Neuronal stem cell (in vitro differentiated cells): Measurements from ENCODE around the gene ENTPD6.
A peak's percentile ranks its signal among the peaks of the same experiment; 100 is the strongest.

Source experiments
- DNase-seq: peaks from one replicate; pipeline ENCODE4 v3.0.0-alpha.2; 2013; ENCODE audit warnings: low spot score
- H2AFZ ChIP-seq: one replicate; pipeline ENCODE4 v1.6.1; 2013; ENCODE audit warnings: mild to moderate bottlenecking, low read length, inconsistent platforms
- H2AK5ac ChIP-seq: 2 replicates; pipeline ENCODE4 v1.6.1; 2013; ENCODE audit warnings: low read depth, mild to moderate bottlenecking, inconsistent platforms, low read length, moderate library complexity, mixed read lengths
- H2BK120ac ChIP-seq: 2 replicates; pipeline ENCODE4 v1.6.1; 2013; ENCODE audit warnings: low read depth, mild to moderate bottlenecking, inconsistent platforms, low read length, moderate library complexity, mixed read lengths
- H2BK12ac ChIP-seq: one replicate; pipeline ENCODE4 v1.6.1; 2013; ENCODE audit warnings: low read length, inconsistent platforms
- H2BK15ac ChIP-seq: 2 replicates; pipeline ENCODE4 v1.6.1; 2013; ENCODE audit warnings: mild to moderate bottlenecking, low read length, inconsistent platforms, mixed read lengths
- H2BK5ac ChIP-seq: one replicate; pipeline ENCODE4 v1.6.1; 2013; ENCODE audit warnings: inconsistent platforms, mild to moderate bottlenecking, low read length, moderate library complexity
- H3K14ac ChIP-seq: one replicate; pipeline ENCODE4 v1.6.1; 2013; ENCODE audit warnings: low read length, inconsistent platforms
- H3K18ac ChIP-seq: 2 replicates; pipeline ENCODE4 v1.6.1; 2013; ENCODE audit warnings: low read length, inconsistent platforms
- H3K23ac ChIP-seq: 2 replicates; pipeline ENCODE4 v1.6.1; 2013; ENCODE audit warnings: low read depth, mild to moderate bottlenecking, mixed read lengths, low read length, inconsistent platforms; ENCODE audit not compliant: poor library complexity
- H3K27ac ChIP-seq: replicated peaks from 3 replicates; pipeline ENCODE4 v1.5.1; 2013; ENCODE audit warnings: low read length, inconsistent platforms
- H3K27me3 ChIP-seq, 3 experiments: 2 replicates each; pipeline ENCODE4 v1.6.1; 2013; ENCODE audit warnings: low read length in 3 of 3, mild to moderate bottlenecking in 2 of 3, inconsistent platforms in 1 of 3, low read depth in 1 of 3, mixed read lengths in 1 of 3, moderate library complexity in 1 of 3; ENCODE audit not compliant: control insufficient read depth in 3 of 3, insufficient read depth in 3 of 3
- H3K36me3 ChIP-seq, 2 donors: replicated peaks in 1 of 2; 2 replicates each; pipeline ENCODE4 v1.6.1; 2013; ENCODE audit warnings: low read length in 2 of 2; ENCODE audit not compliant: control insufficient read depth in 2 of 2, insufficient read depth in 2 of 2
- H3K4ac ChIP-seq: 2 replicates; pipeline ENCODE4 v1.6.1; 2013; ENCODE audit warnings: inconsistent platforms, mild to moderate bottlenecking, low read length, moderate library complexity
- H3K4me1 ChIP-seq, 2 donors: 1 replicate in 1 of 2; 2 replicates in 1 of 2; pipeline ENCODE4 v1.6.1; 2013; ENCODE audit warnings: low read length in 2 of 2, low read depth in 1 of 2; ENCODE audit not compliant: control insufficient read depth in 2 of 2, insufficient read depth in 1 of 2
- H3K4me2 ChIP-seq: one replicate; pipeline ENCODE4 v1.6.1; 2013; ENCODE audit warnings: mild to moderate bottlenecking, low read length, inconsistent platforms; ENCODE audit not compliant: insufficient read depth, poor library complexity, severe bottlenecking
- H3K4me3 ChIP-seq, 2 donors: 2 replicates each; pipeline ENCODE4 v1.5.1; 2013; ENCODE audit warnings: low read length in 2 of 2, mild to moderate bottlenecking in 2 of 2, inconsistent platforms in 1 of 2, moderate library complexity in 1 of 2
- H3K79me1 ChIP-seq: one replicate; pipeline ENCODE4 v1.6.1; 2013; ENCODE audit warnings: low read depth, mild to moderate bottlenecking, inconsistent platforms, low read length, moderate library complexity
- H3K9ac ChIP-seq: one replicate; pipeline ENCODE4 v1.6.1; 2013; ENCODE audit warnings: mild to moderate bottlenecking, low read depth, low read length, inconsistent platforms; ENCODE audit not compliant: poor library complexity
- H3K9me3 ChIP-seq, 2 donors: replicated peaks in 1 of 2; 2 replicates each; pipeline versions ENCODE3 to v1.6.1; 2013; ENCODE audit warnings: low read length in 2 of 2, mild to moderate bottlenecking in 2 of 2, inconsistent platforms in 1 of 2, low read depth in 1 of 2, mixed read lengths in 1 of 2, moderate library complexity in 1 of 2; ENCODE audit not compliant: control insufficient read depth in 2 of 2, insufficient read depth in 1 of 2
- H4K8ac ChIP-seq: one replicate; pipeline ENCODE4 v1.6.1; 2013; ENCODE audit warnings: low read depth, mild to moderate bottlenecking, inconsistent platforms, low read length, moderate library complexity
- H4K91ac ChIP-seq: one replicate; pipeline ENCODE4 v1.6.1; 2013; ENCODE audit warnings: low read length, low read depth, mild to moderate bottlenecking, inconsistent platforms; ENCODE audit not compliant: poor library complexity
- WGBS, 2 donors: extraction: QIAGEN DNeasy Blood & Tissue Kit; methylation state at CpG; one replicate each; pipeline ENCODE4 v1.1.7; 2013; ENCODE audit warnings: missing lambda C conversion rate in 2 of 2, mixed read lengths in 1 of 2; ENCODE audit not compliant: insufficient read length in 2 of 2, insufficient replicate concordance in 1 of 2; ENCODE audit errors: extremely low coverage in 2 of 2; 5-methylcytosine and 5-hydroxymethylcytosine counted together

The ENTPD6 gene

DNA sequence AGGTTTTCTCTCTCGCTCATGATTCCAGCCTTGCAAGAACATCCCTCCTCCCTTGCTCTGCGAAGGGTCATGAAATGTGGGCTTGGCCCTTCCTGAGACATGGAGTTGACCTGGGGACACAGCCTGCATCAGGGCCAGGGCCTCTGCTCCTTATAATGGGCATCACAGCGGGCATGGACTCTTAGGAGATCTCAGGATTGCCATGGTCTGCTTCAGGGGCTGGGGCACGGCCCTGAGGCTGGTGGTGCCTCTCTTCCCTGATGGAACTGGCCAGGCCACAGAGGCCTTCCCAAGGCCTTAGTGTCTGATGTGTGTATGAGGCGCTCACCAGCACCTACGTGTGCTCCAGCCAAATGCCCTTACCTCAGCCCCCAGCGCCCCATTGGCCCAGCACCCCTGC is 23.9 kb downstream of the ENTPD6 start:
- Histone ChIP-seq H3K14ac (no peak overlapping the region), H2BK120ac (no peak overlapping the region), H3K4me2 (no peak overlapping the region), H3K4me3 (peak overlapping the region in 1 of 2 donors; percentile 49), H3K23ac (no peak overlapping the region), H3K9me3 (no peaks in the 10 kb centered on the region), H2AK5ac (no peak overlapping the region), H2BK5ac (no peak overlapping the region), H3K4ac (no peak overlapping the region), H3K36me3 (peaks cover 22 to 69% of the 10 kb centered on the region in 2 donors), H3K79me1 (no peaks in the 10 kb centered on the region), H3K18ac (no peak overlapping the region), H2BK15ac (no peak overlapping the region), H4K91ac (no peak overlapping the region), H4K8ac (no peak overlapping the region), H3K4me1 (peaks cover 12 to 13% of the 10 kb centered on the region in 2 donors), H3K27ac (no peak overlapping the region), H3K27me3 (no peaks in the 10 kb centered on the region), H3K9ac (no peak overlapping the region), H2AFZ (no peak overlapping the region), H2BK12ac (no peak overlapping the region)
- no CpG with 5 or more reads among the region's 7 CpGs for WGBS, 2 donors
- no peak for DNase-seq

DNA sequence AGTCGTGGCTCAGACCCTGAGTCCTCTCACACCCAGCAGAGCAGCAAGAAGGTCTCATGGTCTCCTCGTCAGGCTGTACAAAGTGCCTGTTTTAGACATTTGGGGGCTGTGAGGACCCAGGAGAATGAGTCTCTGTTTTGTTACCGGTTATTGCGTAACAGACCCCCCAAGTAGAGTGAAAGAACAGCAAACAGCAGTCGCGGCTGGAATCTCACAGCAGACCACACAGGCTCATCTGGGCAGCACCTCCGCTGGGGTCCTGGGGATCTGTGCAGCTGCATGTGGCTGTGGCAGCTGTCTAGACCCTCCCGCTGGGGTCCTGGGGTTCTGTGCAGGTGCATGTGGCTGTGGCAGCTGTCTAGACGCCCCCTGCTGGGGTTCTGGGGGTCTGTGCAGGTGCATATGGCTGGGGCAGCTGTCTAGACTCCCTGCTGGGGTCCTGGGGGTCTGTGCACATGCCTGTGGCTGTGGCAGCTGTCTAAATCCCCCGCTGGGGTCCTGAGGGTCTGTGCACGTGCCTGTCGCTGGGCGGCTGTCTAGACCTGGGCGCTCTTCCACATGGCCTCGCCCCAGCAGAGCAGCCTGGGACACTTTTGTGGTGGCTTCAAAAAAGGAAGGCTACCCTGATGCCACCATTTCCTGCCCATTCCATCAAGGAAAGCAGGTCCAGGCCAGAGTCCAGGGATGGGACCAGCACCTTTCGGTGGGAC is 24.7 kb downstream of the ENTPD6 start:
- no peak overlapping the region for H2AFZ ChIP-seq
- no peaks in the 10 kb centered on the region for H3K9me3 ChIP-seq
- no peak overlapping the region for H3K23ac ChIP-seq
- H4K8ac ChIP-seq, result no peak overlapping the region
- no peak overlapping the region for H2BK12ac ChIP-seq
- H3K18ac ChIP-seq, result peak overlapping the region; percentile 30
- H2BK120ac ChIP-seq, result no peak overlapping the region
- H3K27me3 ChIP-seq, result no peaks in the 10 kb centered on the region
- WGBS, 2 donors, result no CpG with 5 or more reads among the region's 16 CpGs
- H3K79me1 ChIP-seq, result no peaks in the 10 kb centered on the region
- peaks cover 21 to 63% of the 10 kb centered on the region in 2 donors for H3K36me3 ChIP-seq
- no peak overlapping the region for H3K9ac ChIP-seq
- H2BK15ac ChIP-seq, result peak overlapping the region; percentile 51
- H4K91ac ChIP-seq, result no peak overlapping the region
- H3K4me2 ChIP-seq, result no peak overlapping the region
- H3K4me3 ChIP-seq, result no peak overlapping the region
- no peak overlapping the region for H3K14ac ChIP-seq
- H3K27ac ChIP-seq, result no peak overlapping the region
- H3K4me1 ChIP-seq, result peaks cover 12 to 13% of the 10 kb centered on the region in 2 donors
- no peak for DNase-seq
- no peak overlapping the region for H3K4ac ChIP-seq
- H2BK5ac ChIP-seq, result no peak overlapping the region
- H2AK5ac ChIP-seq, result no peak overlapping the region

DNA sequence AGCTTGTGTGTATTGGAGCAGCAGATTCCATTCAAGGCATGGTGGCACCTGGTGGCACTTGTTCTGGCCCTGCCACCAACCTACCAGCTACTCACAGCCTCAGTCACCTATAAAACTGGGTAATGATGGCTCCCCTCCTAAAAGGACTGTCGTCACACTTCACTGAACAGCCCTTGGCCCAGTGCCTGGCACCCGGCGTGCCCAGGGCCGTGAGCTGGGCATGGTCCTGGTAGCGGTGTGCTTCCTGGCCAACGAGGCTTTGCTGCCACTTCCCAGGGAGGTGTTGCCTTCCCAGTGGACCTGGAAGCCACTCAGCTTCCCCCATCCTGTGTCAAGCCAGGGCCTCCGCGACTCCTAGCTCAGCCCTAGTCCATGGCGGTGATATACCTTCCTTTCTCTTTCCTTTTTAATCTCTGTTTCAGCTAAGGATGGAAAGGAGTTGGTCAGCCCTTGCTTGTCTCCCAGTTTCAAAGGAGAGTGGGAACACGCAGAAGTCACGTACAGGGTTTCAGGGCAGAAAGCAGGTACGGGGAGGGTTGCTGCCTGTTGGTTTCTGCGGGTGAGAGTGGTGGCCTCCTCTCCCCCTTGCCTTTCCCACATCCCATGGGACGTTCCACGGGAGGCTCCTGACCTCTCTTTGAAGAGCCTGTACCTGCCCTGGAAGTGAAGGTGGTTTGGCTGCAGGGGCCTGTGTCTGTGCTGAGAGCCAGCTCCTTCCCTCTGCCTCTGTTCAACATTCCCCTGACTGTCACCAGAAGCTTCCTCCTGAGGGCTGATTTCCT is 25.5 kb downstream of the ENTPD6 start:
- Histone ChIP-seq H3K23ac (no peak overlapping the region), H2BK15ac (peak overlapping the region; percentile 51), H4K8ac (no peak overlapping the region), H2BK120ac (no peak overlapping the region), H3K27ac (no peak overlapping the region), H3K4me1 (peaks cover 12 to 13% of the 10 kb centered on the region in 2 donors), H3K4me3 (peak overlapping the region in 1 of 2 donors; percentile 2), H3K27me3 (no peaks in the 10 kb centered on the region), H3K4me2 (no peak overlapping the region), H2BK5ac (no peak overlapping the region), H2BK12ac (no peak overlapping the region), H3K9ac (peak overlapping the region; percentile 13), H2AFZ (no peak overlapping the region), H2AK5ac (no peak overlapping the region), H3K4ac (no peak overlapping the region), H3K9me3 (no peaks in the 10 kb centered on the region), H3K18ac (peak overlapping the region; percentile 66), H3K79me1 (no peaks in the 10 kb centered on the region), H4K91ac (no peak overlapping the region), H3K36me3 (peaks cover 17 to 54% of the 10 kb centered on the region in 2 donors), H3K14ac (no peak overlapping the region)
- DNase-seq, result no peak
- no CpG with 5 or more reads among the region's 15 CpGs for WGBS, 2 donors
